Pericardium fibroblast (primary cell): ENCODE data around the gene FOXD4L1. TPM values are rescaled to one million over a fixed set of nuclear protein-coding genes. Genes with fewer than 3 reads are reported as not detected.

ENCODE experiments used
- total RNA-seq: library from RNA; depleted of rRNA; stranded (reverse); fragments of >200 nt; gene quantifications from 2 replicates; pipeline ENCODE4 v1.2.3, GENCODE V29; 2015

Gene FOXD4L1
- total RNA-seq, result not detected in 2 replicates

GRCh38 chr2:113498365-113498764 lies at the start of gene FOXD4L1:
Gene FOXD4L1, plus strand, starts transcription at chr2:113498665. Its CDS starts 592 bp downstream, at chr2:113499257.

Other genes starting within 250 kb of the FOXD4L1 start
- gene PAX8, start 219.7 kb upstream of the FOXD4L1 start, total RNA-seq, result 0.35 and 2.0 TPM in 2 replicates
- gene ZNG1B, start 61.0 kb upstream of the FOXD4L1 start, total RNA-seq, result 7.7 and 19.6 TPM in 2 replicates
- gene RABL2A, start 128.6 kb downstream of the FOXD4L1 start, total RNA-seq, result 4.7 and 7.1 TPM in 2 replicates